ENCODE measurements around the gene EIF2A.
A peak's percentile ranks its signal among the peaks of the same experiment; 100 is the strongest.

The EIF2A gene

DNA sequence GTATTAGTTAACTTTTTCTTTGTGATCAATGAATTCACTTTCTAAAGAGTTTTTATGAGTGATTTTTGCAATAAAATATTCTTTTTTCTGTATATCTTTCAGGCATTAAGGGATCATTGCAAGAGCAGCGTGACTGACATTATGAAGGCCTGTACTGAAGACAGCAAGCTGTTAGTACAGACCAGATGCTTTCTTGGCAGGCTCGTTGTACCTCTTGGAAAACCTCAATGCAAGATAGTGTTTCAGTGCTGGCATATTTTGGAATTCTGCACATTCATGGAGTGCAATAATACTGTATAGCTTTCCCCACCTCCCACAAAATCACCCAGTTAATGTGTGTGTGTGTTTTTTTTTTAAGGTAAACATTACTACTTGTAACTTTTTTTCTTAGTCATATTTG is 81.0 kb downstream of the EIF2A start:
- TF ChIP-seq, protein P1, sequence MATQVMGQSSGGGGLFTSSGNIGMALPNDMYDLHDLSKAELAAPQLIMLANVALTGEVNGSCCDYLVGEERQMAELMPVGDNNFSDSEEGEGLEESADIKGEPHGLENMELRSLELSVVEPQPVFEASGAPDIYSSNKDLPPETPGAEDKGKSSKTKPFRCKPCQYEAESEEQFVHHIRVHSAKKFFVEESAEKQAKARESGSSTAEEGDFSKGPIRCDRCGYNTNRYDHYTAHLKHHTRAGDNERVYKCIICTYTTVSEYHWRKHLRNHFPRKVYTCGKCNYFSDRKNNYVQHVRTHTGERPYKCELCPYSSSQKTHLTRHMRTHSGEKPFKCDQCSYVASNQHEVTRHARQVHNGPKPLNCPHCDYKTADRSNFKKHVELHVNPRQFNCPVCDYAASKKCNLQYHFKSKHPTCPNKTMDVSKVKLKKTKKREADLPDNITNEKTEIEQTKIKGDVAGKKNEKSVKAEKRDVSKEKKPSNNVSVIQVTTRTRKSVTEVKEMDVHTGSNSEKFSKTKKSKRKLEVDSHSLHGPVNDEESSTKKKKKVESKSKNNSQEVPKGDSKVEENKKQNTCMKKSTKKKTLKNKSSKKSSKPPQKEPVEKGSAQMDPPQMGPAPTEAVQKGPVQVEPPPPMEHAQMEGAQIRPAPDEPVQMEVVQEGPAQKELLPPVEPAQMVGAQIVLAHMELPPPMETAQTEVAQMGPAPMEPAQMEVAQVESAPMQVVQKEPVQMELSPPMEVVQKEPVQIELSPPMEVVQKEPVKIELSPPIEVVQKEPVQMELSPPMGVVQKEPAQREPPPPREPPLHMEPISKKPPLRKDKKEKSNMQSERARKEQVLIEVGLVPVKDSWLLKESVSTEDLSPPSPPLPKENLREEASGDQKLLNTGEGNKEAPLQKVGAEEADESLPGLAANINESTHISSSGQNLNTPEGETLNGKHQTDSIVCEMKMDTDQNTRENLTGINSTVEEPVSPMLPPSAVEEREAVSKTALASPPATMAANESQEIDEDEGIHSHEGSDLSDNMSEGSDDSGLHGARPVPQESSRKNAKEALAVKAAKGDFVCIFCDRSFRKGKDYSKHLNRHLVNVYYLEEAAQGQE (IDR thresholded peaks at IDR 0.05; ENCODE audit: insufficient replicate concordance, low read depth) = no peak
- TF ChIP-seq SPI1 (IDR thresholded peaks at IDR 0.05; ENCODE audit: borderline replicate concordance, low read depth) (no peak), GABPA (IDR thresholded peaks at IDR 0.05; ENCODE audit: low read depth) (no peak), POLR2AphosphoS5 (IDR thresholded peaks at IDR 0.05; ENCODE audit: low read depth) (no peak)
- TF ChIP-seq, protein P2, sequence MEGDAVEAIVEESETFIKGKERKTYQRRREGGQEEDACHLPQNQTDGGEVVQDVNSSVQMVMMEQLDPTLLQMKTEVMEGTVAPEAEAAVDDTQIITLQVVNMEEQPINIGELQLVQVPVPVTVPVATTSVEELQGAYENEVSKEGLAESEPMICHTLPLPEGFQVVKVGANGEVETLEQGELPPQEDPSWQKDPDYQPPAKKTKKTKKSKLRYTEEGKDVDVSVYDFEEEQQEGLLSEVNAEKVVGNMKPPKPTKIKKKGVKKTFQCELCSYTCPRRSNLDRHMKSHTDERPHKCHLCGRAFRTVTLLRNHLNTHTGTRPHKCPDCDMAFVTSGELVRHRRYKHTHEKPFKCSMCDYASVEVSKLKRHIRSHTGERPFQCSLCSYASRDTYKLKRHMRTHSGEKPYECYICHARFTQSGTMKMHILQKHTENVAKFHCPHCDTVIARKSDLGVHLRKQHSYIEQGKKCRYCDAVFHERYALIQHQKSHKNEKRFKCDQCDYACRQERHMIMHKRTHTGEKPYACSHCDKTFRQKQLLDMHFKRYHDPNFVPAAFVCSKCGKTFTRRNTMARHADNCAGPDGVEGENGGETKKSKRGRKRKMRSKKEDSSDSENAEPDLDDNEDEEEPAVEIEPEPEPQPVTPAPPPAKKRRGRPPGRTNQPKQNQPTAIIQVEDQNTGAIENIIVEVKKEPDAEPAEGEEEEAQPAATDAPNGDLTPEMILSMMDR (IDR thresholded peaks at IDR 0.05; ENCODE audit: insufficient read depth, low read length) = no peak
- no peak for DNase-seq (ENCODE audit: low read depth in 1 of 2, low spot score in 1 of 2)
- Histone ChIP-seq H3K27me3 (ENCODE audit: insufficient read depth, poor library complexity, severe bottlenecking) (no peaks in the 10 kb centered on the region), H3K27ac (replicated peaks) (no peak overlapping the region), H3K4me3 (replicated peaks; ENCODE audit: insufficient read depth, low read length) (no peak overlapping the region)

DNA sequence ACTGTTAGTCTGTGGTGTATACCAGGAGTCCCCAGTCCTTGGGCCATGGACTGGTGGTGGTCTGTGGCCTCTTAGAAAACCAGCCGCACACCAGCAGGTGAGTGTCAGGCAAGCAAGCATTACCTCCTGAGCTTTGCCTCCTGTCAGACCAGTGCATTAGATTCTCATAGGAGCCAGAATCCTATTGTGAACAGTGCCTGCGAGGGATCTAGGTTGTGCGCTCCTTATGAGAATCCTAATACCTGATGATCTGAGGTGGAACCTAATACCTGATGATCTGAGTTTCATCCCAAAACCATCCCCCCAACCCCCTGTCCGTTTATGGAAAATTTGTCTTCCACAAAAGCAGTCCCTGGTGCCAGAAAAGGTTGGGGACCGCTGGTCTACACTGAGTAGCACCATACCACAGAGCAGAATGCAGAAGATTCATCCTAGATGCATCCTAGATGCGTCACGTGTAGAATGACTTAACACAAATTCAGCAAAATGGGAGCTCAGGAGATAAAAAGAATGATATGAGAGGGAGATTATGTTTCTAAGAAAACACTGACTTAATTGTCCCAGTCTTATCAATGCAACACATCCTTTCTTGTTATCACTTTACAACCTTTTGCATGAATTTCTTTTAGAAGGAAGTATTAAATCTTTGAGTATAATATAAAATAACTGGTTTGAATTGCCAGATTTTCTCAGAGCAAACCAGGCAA is 85.1 kb downstream of the EIF2A start:
- H3K27me3 ChIP-seq (ENCODE audit: insufficient read depth, poor library complexity, severe bottlenecking) = no peaks in the 10 kb centered on the region
- H3K27ac ChIP-seq (replicated peaks) = no peak overlapping the region
- no peak for TF ChIP-seq POLR2AphosphoS5 (IDR thresholded peaks at IDR 0.05; ENCODE audit: low read depth)
- TF ChIP-seq, protein P2 (IDR thresholded peaks at IDR 0.05; ENCODE audit: insufficient read depth, low read length) = no peak
- TF ChIP-seq GABPA (IDR thresholded peaks at IDR 0.05; ENCODE audit: low read depth) = no peak
- TF ChIP-seq SPI1 (IDR thresholded peaks at IDR 0.05; ENCODE audit: borderline replicate concordance, low read depth) = no peak
- TF ChIP-seq, protein P1 (IDR thresholded peaks at IDR 0.05; ENCODE audit: insufficient replicate concordance, low read depth) = no peak
- DNase-seq (ENCODE audit: low read depth in 1 of 2, low spot score in 1 of 2) = no peak
- H3K4me3 ChIP-seq (replicated peaks; ENCODE audit: insufficient read depth, low read length) = no peak overlapping the region

DNA sequence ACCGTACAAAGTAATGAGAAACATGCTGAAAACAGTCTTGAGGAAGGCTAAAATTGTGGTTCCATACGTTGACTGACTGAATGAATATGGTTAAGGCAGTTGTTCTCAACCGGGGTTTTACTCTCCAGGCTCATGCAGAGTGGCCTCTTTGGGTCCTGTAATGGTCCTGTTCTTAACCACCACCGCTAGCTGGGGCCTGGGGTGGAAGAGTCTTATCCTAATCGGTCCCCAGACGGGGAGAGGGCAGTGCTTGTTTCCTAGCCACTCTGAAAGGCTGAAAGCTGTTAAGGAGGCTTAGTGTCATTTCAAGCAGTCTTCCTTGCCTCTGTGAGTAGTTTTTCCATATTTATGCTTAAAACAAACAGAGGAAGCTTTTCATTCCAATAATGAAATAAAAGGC is 88.5 kb downstream of the EIF2A start:
- Histone ChIP-seq H3K27me3 (ENCODE audit: insufficient read depth, poor library complexity, severe bottlenecking) (no peaks in the 10 kb centered on the region), H3K4me3 (replicated peaks; ENCODE audit: insufficient read depth, low read length) (no peak overlapping the region), H3K27ac (replicated peaks) (peak overlapping the region; percentile 41)
- TF ChIP-seq POLR2AphosphoS5 (IDR thresholded peaks at IDR 0.05; ENCODE audit: low read depth) = no peak
- TF ChIP-seq, protein P1 (IDR thresholded peaks at IDR 0.05; ENCODE audit: insufficient replicate concordance, low read depth) = no peak
- DNase-seq (ENCODE audit: low read depth in 1 of 2, low spot score in 1 of 2) = no peak
